Stomach (tissue), 9 donors: ENCODE data around the gene TNK1. TPM values are rescaled to one million over a fixed set of nuclear protein-coding genes. Genes with fewer than 3 reads are reported as not detected.

Experiments
- DNase-seq, 2 donors: peaks; one replicate each; pipeline versions ENCODE4 v3.0.0 to v3.0.0-alpha.2; 2013 to 2019
- H3K27ac ChIP-seq, 5 donors: fragments of 200-600 bp in 4 of 5; sonication (generic) in 4 of 5; one replicate each; pipeline ENCODE4 v1.5.1; 2013 to 2019; ENCODE audit warnings: mild to moderate bottlenecking in 1 of 5, moderate library complexity in 1 of 5
- H3K27me3 ChIP-seq, 3 donors: fragments of 200-600 bp; sonication (generic); one replicate each; pipeline ENCODE4 v1.5.1; 2017 to 2019; ENCODE audit warnings: mixed run types in 1 of 3
- H3K36me3 ChIP-seq, 4 donors: fragments of 200-600 bp; sonication (generic); 1 replicate in 3 of 4; 2 replicates in 1 of 4; pipeline ENCODE4 v1.5.1; 2016 to 2019
- H3K4me1 ChIP-seq, 4 donors: fragments of 200-600 bp; sonication (generic); one replicate each; pipeline ENCODE4 v1.5.1; 2016 to 2019
- H3K4me3 ChIP-seq, 4 donors: fragments of 200-600 bp; sonication (generic) in 3 of 4; one replicate each; pipeline ENCODE4 v1.5.1; 2016 to 2019; ENCODE audit warnings: mild to moderate bottlenecking in 1 of 4
- H3K9me3 ChIP-seq, 4 donors: fragments of 200-600 bp; sonication (generic); one replicate each; pipeline ENCODE4 v1.5.1; 2016 to 2019
- CTCF ChIP-seq, 7 experiments: fragments of 450-650 bp in 4 of 7; fragments of 200-600 bp in 3 of 7; sonication (generic) in 3 of 7; IDR thresholded peaks; one replicate each; pipeline ENCODE4 v1.5.1; 2016 to 2019; ENCODE audit warnings: antibody characterized with exemption in 7 of 7, control low read depth in 2 of 7, mild to moderate bottlenecking in 1 of 7
- EP300 ChIP-seq: sonication (generic); formaldehyde crosslinking; IDR thresholded peaks from one replicate; pipeline ENCODE4 v1.6.1; 2017; ENCODE audit warnings: antibody characterized with exemption
- POLR2A ChIP-seq, 4 donors: fragments of 450-650 bp; IDR thresholded peaks; one replicate each; pipeline ENCODE4 v1.6.1; 2016; ENCODE audit warnings: antibody characterized with exemption in 4 of 4, control low read depth in 2 of 4, mild to moderate bottlenecking in 1 of 4, moderate library complexity in 1 of 4
- POLR2AphosphoS5 ChIP-seq, 3 donors: sonication (generic); formaldehyde crosslinking; IDR thresholded peaks; one replicate each; pipeline ENCODE4 v1.6.1; 2016; ENCODE audit warnings: antibody characterized with exemption in 3 of 3
- WGBS, 5 donors: extraction: QIAGEN DNeasy Blood & Tissue Kit in 3 of 5; methylation state at CpG; one replicate each; pipeline versions ENCODE4 v1.1.5 to v1.1.7; 2013 to 2018; 5-methylcytosine and 5-hydroxymethylcytosine counted together
- intact Hi-C: fragments of 100-400 bp; cut with DNase I; formaldehyde crosslinking; loops from one replicate; pipeline ENCODE4 v1.15.1; 2023; ENCODE audit warnings: low total_unique reads
- polyA plus RNA-seq, 3 donors: library from polyadenylated mRNA; stranded (reverse); fragments of 200-250 nt; gene quantifications; one replicate each; pipeline ENCODE4 v1.2.3, GENCODE V29; 2013
- total RNA-seq, 5 donors: library from RNA; depleted of rRNA; stranded (reverse); fragments of >200 nt; gene quantifications; one replicate each; pipeline versions ENCODE4 v1.1.0 to v1.2.3, GENCODE V29; 2014 to 2016
- donor health status: healthy with polysubstance abuse.
- donor health status: Bipolar disorder and iron deficiency.
- donor health status: healthy.

TNK1 gene
- total and polyA plus RNA-seq, 8 donors, result 5.7 to 37.1 (median 10.4) TPM

GRCh38 chr17:7392696-7393612, 12.1 kb downstream of the TNK1 start:
- Histone ChIP-seq H3K4me1 (peaks cover 18 to 26% (median 25%) of the 10 kb centered on the region in 4 donors), H3K4me3 (peak overlapping the region; percentile 79 to 93 (median 84)), H3K27ac (peak overlapping the region in 4 of 5 donors; percentile 88 to 97 (median 96)), H3K36me3 (peaks cover 22 to 45% (median 41%) of the 10 kb centered on the region in 4 donors), H3K9me3 (no peaks in the 10 kb centered on the region), H3K27me3 (no peaks in the 10 kb centered on the region)
- no peak for TF ChIP-seq POLR2AphosphoS5 (IDR thresholded peaks at IDR 0.05)
- TF ChIP-seq CTCF (IDR thresholded peaks at IDR 0.05), result no peak
- no peak for TF ChIP-seq POLR2A (IDR thresholded peaks at IDR 0.05)
- TF ChIP-seq EP300, result no peak
- intact Hi-C loops, result no loop called here
- WGBS, 5 donors, result 54 to 78% (median 63%) methylated on average over 25 to 42 of the region's 42 CpGs
- peak in 1 of 2 donors; percentile 35 for DNase-seq

GRCh38 chr17:7393613-7394451, 12.9 kb downstream of the TNK1 start:
- TF ChIP-seq POLR2A (IDR thresholded peaks at IDR 0.05), result no peak
- TF ChIP-seq EP300, result no peak
- TF ChIP-seq POLR2AphosphoS5 (IDR thresholded peaks at IDR 0.05), result no peak
- TF ChIP-seq CTCF (IDR thresholded peaks at IDR 0.05), result no peak
- no peaks in the 10 kb centered on the region for H3K27me3 ChIP-seq
- H3K4me1 ChIP-seq, result peaks cover 18 to 26% (median 25%) of the 10 kb centered on the region in 4 donors
- no peaks in the 10 kb centered on the region for H3K9me3 ChIP-seq
- peaks cover 13 to 36% (median 32%) of the 10 kb centered on the region in 4 donors for H3K36me3 ChIP-seq
- intact Hi-C loops, result no loop called here
- WGBS, 5 donors, result 1 to 7% (median 4%) methylated on average over 32 to 48 of the region's 48 CpGs
- DNase-seq, result peak; percentile 33 to 69
- H3K27ac ChIP-seq, result peak overlapping the region; percentile 87 to 97 (median 95)
- peak overlapping the region; percentile 79 to 93 (median 84) for H3K4me3 ChIP-seq

GRCh38 chr17:7394452-7395191, 13.7 kb downstream of the TNK1 start, which contains the start of gene PLSCR3:
Gene PLSCR3, minus strand, starts transcription at chr17:7394525. Its CDS starts 415 bp downstream, at chr17:7394110.
- 0 to 1% (median 0%) methylated on average over 10 to 71 of the region's 71 CpGs for WGBS, 5 donors
- Histone ChIP-seq H3K27me3 (no peaks in the 10 kb centered on the region), H3K4me1 (peaks cover 18 to 26% (median 25%) of the 10 kb centered on the region in 4 donors), H3K9me3 (no peaks in the 10 kb centered on the region), H3K27ac (peak within 1 kb of the TSS; percentile 88 to 97 (median 96)), H3K4me3 (peak within 1 kb of the TSS; percentile 79 to 93 (median 84)), H3K36me3 (peaks cover 5 to 28% (median 24%) of the 10 kb centered on the region in 4 donors)
- TF ChIP-seq EP300 (no peak), POLR2A (IDR thresholded peaks at IDR 0.05) (peak in 1 of 4 donors; percentile 28), POLR2AphosphoS5 (IDR thresholded peaks at IDR 0.05) (peak; percentile 40 to 87 (median 85)), CTCF (IDR thresholded peaks at IDR 0.05) (peak in 4 of 7 experiments; percentile 5 to 62 (median 36))
- intact Hi-C loops, result no loop called here
- peak; percentile 88 to 95 for DNase-seq
